GM06990 (cell line): Measurements from ENCODE around the gene EXTL2.
"Not testable (repeated sequence)": the region's sequence is repeated elsewhere in the genome, so short reads cannot be mapped to it uniquely, and the experiment has no call there.

Experiments used
- DNase-seq: peaks from one replicate; pipeline ENCODE4 v3.0.0-alpha.2; 2011; ENCODE audit not compliant: insufficient read length; ENCODE audit errors: extremely low read depth
- H3K27me3 ChIP-seq: replicated peaks from 2 replicates; pipeline ENCODE4 v1.6.0; 2011; ENCODE audit warnings: low read length; ENCODE audit not compliant: control insufficient read depth, insufficient read depth
- H3K36me3 ChIP-seq: 2 replicates; pipeline ENCODE4 v1.5.1; 2011; ENCODE audit warnings: low read length; ENCODE audit not compliant: control insufficient read depth, insufficient read depth
- H3K4me3 ChIP-seq: replicated peaks from 2 replicates; pipeline ENCODE4 v1.5.1; 2011; ENCODE audit warnings: low read depth, mild to moderate bottlenecking, control low read depth, low read length
- TF ChIP-seq, protein P1 (sequence below): IDR thresholded peaks from 2 replicates; pipeline ENCODE4 v1.5.1; 2011; ENCODE audit warnings: low read length, control low read depth, mild to moderate bottlenecking, inconsistent platforms; ENCODE audit not compliant: insufficient read depth, poor library complexity, severe bottlenecking

Gene EXTL2

DNA sequence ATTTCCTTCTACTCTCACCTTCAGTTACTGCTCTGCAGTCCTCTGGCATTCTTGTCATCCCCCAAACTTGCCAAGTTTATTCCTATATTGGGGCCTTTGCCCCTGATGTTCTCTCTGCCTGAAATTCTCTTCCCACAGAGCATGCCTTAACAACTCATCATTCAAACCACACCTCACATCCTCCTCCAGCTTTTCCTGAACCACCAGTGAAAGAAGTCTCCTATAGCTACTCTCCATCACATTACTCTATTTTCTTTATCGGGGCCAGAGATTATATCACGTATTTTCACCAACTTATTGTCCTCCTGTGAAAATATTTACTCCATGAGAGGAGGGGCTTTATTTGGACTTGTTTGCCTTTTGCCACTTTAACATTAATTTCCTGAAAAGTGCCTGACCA lies 32.1 kb downstream of the EXTL2 start:
- no peaks in the 10 kb centered on the region for H3K27me3 ChIP-seq
- H3K36me3 ChIP-seq: no peaks in the 10 kb centered on the region
- TF ChIP-seq, protein P1, sequence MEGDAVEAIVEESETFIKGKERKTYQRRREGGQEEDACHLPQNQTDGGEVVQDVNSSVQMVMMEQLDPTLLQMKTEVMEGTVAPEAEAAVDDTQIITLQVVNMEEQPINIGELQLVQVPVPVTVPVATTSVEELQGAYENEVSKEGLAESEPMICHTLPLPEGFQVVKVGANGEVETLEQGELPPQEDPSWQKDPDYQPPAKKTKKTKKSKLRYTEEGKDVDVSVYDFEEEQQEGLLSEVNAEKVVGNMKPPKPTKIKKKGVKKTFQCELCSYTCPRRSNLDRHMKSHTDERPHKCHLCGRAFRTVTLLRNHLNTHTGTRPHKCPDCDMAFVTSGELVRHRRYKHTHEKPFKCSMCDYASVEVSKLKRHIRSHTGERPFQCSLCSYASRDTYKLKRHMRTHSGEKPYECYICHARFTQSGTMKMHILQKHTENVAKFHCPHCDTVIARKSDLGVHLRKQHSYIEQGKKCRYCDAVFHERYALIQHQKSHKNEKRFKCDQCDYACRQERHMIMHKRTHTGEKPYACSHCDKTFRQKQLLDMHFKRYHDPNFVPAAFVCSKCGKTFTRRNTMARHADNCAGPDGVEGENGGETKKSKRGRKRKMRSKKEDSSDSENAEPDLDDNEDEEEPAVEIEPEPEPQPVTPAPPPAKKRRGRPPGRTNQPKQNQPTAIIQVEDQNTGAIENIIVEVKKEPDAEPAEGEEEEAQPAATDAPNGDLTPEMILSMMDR: no peak
- DNase-seq: no peak
- no peak overlapping the region for H3K4me3 ChIP-seq

DNA sequence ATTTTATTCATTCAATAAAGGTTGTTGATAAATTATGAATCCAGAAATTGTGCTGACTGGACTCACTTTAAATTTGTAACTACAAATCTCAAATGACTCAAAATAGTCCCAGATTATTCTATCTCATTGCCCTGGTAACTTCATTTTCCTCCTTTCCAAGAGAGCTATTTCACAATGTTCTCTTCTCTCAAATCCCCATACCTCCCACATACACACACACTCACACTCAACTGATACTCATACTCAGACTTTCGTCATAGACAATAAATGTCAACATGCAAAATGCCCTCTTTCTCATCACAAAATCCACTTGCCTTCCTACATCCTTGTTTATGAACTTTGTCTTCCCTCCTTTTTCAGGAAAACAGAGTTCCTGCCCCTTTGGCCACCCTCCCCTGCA lies 33.3 kb downstream of the EXTL2 start:
- H3K27me3 ChIP-seq: no peaks in the 10 kb centered on the region
- DNase-seq: no peak
- no peaks in the 10 kb centered on the region for H3K36me3 ChIP-seq
- no peak overlapping the region for H3K4me3 ChIP-seq
- TF ChIP-seq, protein P1: no peak

DNA sequence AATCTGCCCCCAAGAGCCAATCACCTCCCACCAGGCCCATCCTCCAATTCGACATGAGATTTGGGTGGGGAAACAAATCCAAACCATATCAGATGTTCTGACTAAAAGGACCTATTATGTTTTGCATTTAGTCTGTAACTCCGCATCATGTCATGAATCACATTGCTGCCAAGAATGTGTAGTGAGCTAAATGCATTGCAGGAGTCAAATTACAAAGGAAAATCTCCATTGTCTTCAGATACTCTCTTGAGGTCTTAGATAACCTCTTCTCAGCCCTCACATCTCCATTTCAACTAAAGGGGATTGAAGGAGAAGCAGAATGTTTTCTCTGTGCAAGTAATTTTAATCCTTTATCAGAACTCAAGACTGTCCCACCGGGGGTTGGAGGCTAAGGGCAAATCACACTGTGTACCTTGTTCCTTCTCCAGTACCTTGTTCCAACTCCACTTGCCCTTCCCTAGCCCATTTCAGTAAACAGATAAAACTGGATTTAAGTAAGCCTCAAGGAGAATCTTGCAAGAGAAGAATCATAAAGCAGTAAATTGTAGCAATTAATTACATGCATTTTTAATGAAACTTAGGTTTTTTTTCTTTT lies 34.1 kb downstream of the EXTL2 start:
- TF ChIP-seq, protein P1: no peak
- DNase-seq: no peak
- Histone ChIP-seq H3K4me3 (no peak overlapping the region), H3K27me3 (no peaks in the 10 kb centered on the region), H3K36me3 (no peaks in the 10 kb centered on the region)

DNA sequence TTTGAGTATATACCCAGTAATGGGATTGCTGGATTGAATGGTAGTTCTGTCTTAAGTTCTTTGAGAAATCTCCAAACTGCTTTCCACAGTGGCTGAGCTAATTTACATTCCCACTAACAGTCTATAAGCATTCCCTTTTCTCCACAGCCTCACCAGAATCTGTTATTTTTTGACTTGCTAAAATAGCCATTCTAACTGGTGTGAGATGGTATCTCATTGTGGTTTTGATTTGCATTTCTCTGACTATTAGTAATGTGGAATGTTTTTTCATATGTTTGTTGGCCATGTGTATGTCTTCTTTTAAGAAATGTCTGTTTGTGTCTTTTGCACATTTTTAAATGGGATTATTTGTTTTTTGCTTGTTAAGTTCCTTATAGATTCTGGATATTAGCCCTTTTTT lies 39.5 kb downstream of the EXTL2 start:
- not testable (repeated sequence) for H3K4me3 ChIP-seq, H3K27me3 ChIP-seq, DNase-seq, H3K36me3 ChIP-seq

DNA sequence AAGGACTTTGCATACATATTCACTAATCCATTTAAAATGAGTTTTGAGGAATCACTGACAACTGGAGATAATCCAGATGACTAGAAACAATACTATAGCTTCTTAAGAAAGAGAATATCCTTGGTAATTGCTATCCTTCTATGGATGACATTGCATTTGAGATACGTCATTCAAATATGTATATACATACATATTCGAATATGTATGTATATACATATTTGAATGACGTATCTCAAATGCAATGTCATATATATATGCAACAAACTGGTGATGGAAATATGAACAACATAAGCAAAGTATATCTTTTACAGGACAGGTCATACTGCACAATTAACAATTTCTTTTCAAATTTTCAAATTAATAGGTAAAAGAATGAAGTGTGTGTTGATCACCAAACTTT lies 41.7 kb downstream of the EXTL2 start:
- Histone ChIP-seq H3K4me3 (no peak overlapping the region), H3K27me3 (no peaks in the 10 kb centered on the region), H3K36me3 (no peaks in the 10 kb centered on the region)
- no peak for DNase-seq
- TF ChIP-seq, protein P1: no peak

DNA sequence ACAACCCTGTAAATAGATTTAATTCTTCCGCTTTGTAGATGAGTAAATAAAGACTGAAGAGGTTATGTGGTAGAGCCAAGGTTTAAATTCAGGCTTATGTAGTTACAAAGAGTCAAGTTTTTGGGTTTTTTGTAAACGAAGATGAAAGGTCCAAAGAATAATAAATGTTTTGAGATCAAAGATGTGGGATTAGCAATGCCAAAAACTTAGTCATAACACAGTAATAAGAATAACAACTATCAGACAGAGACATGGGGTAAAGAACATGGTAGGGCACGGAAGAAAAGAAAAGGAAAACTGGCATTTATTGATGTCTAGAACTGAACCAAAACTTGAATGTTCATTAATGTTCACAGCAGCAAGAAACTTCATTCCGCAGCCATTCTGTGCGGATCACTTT lies 42.9 kb downstream of the EXTL2 start:
- Histone ChIP-seq H3K27me3 (no peaks in the 10 kb centered on the region), H3K4me3 (no peak overlapping the region), H3K36me3 (no peaks in the 10 kb centered on the region)
- DNase-seq: no peak
- TF ChIP-seq, protein P1: no peak
